ENCODE measurements around the gene PLEKHG1.

DNA sequence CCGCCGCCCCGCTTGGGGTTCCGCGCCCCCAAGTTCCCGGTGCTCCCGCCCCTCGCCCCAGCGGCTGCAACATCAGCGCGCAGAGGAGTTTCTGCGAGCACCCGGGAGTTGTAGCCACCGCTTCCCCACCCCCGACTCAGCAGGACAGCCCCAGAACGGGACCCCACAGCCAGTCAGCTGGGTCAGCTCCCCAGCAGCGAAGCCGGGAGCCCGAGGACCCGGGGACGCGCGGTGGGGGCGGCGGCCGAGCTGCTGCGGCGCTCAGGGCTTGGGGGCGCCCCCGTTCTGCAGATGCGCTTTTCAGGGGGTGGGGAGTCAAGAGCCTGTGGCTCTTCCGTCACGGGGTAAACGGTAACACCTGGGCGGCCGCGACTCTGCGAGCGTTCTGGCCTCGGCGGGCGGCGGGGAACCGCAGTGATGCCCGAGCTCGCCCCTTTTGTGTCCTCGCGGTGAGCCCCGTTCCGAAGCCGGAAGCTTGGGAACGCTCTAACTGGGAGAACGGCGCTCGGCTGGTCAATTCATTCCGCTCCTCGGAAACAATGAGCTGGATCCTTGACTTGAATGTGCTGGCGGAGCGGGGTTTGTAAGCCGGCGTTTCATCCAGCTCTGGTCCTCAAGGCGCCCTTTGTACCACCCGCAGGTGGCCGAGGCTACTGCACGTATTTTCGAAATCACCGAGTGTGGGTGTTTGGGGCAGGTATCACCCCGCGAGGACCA, 774 bp downstream of the PLEKHG1 start:
- peak; percentile 20 to 66 (median 45) for TF ChIP-seq CTCF (IDR thresholded peaks at IDR 0.05)
- TF ChIP-seq POLR2A (IDR thresholded peaks at IDR 0.05): peak in 1 of 2 donors; percentile 16
